ENCODE data around the gene ABCC8. TPM values are rescaled to one million over a fixed set of nuclear protein-coding genes. Genes with fewer than 3 reads are reported as not detected.

The ABCC8 gene
- not detected in 2 replicates for total RNA-seq

GRCh38 chr11:17476317-17477083, at the start of gene ABCC8:
ABCC8 (minus strand) TSS chr11:17476845; CDS start chr11:17476776, 69 bp downstream.
- DNase-seq (ENCODE audit: low read depth, low spot score): no peak

DNA sequence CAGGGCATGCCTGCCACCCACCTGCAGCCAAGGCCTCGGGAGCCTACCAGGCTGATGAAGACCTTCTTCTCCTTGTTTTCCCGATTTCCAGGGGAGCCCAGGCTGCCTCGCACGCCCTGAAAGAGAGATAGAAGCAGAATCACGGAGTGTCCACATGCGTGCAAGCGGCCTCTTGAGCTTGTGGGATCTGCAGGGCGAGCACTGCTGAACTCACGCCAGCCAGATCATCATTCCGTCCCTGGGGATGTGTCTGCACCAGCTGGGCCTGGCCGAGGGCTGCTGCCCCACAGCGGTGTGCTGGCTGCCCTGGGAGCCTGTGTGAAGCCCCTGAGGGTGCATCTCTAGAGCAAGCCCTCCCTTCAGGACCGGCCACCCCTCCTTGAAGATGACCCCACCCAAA, 49.7 kb upstream of the ABCC8 start:
- no peak for DNase-seq (ENCODE audit: low read depth, low spot score)

GRCh38 chr11:17525570-17525969, 48.9 kb upstream of the ABCC8 start:
- no peak for DNase-seq (ENCODE audit: low read depth, low spot score)

- DNase-seq (ENCODE audit: low read depth, low spot score): no peak
Observed at GRCh38 chr11:17524221-17524620, 47.6 kb upstream of the ABCC8 start.

DNA sequence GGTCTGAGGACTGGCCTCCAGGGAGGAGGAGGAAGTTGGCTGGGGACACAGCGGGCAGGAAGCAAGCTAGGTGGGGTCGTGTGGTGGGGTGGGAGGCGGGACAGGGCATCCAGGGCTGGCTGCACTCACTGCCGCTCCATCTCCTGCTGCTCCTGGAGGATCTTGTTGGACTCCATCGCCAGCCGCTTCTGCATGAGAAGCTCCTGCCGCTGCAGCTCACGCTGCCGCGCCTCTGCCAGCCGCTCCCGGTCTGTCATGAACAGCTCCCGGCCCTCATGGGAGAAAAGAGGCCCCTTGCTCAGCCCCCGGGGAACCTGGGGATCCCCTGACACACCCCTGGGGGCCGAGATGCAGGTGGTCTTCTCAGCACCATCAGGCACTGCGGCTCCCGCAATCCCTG, 46.0 kb upstream of the ABCC8 start:
- DNase-seq (ENCODE audit: low read depth, low spot score): no peak

DNA sequence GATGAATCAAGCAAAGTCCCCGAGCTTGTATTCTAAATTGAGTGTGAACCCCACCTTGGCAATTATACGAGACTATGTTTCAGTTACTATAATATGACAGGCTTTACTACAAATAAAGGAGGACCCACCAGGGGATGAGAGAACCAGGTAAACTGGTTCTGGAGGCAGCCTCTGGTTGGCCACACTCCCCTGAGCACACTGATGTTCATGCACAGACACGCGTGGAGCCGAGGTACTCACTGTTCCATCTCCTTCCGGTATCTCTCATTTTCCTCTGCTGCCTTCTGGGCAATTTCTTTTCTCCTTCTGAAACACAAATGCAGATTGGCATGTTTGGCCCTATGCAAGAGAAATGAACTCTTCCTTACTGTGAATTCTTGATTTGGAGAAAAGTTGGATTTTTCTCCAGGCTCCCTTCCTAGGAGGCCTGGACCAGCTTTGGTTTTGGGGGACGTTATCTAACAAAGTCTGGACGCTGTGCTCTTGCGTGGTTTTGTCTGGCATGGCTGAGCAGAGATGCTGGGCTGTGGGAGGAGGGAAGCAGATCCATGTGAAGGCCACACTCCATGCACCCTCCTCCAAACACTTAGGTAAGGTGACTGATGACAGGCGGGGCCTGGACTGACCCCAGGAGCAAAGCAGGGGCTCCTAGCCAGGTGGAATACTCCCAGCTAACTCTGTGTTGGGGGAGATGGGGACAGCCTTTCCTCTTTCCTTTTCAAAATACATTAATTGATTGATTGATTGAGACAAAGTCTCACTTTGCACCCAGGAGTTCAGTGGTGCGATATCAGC, 44.7 kb upstream of the ABCC8 start:
- no peak for DNase-seq (ENCODE audit: low read depth, low spot score)

DNA sequence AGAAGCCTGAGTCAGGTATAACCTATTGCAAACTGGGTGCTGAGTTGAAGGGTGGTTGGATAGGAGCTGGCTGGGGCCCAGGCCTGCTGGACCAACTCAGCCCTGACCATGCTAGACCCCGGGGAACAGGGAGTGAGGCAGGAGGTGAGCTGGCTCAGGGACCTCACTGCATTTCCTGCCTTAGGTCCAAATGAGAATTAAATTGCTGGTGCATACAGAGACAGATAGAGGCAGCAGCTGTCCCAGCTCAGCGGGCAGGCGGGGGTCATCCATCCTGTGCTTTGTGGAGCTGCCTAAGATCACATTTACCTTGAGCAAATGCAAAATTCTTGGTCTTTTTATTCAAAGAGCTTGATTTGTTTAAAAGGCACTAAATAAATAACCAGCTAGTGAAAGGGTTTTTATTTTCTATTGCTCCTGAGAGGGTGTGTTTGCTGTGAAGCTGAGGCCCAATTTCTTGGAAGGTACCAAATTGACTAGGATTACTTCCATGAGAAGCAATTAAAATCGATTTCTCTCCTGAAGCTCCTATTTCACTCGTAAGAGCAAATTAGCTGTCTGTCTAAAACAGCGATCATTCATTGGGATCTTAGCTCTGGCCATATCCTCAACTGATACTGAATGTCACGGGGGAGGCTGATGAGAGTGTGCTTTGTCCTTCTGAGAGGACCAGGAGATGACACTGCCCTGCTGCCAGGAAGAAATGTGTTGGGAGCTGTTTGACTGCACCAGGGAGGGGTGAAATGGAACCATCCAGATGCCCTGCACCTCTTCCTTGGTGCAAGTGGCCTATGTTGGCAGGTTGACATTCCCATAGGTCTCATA, 42.6 kb upstream of the ABCC8 start:
- DNase-seq (ENCODE audit: low read depth, low spot score): no peak

- DNase-seq (ENCODE audit: low read depth, low spot score): no peak
Observed at GRCh38 chr11:17518366-17518765, 41.7 kb upstream of the ABCC8 start.

- no peak for DNase-seq (ENCODE audit: low read depth, low spot score)
Observed at GRCh38 chr11:17517186-17517585, 40.5 kb upstream of the ABCC8 start.

DNA sequence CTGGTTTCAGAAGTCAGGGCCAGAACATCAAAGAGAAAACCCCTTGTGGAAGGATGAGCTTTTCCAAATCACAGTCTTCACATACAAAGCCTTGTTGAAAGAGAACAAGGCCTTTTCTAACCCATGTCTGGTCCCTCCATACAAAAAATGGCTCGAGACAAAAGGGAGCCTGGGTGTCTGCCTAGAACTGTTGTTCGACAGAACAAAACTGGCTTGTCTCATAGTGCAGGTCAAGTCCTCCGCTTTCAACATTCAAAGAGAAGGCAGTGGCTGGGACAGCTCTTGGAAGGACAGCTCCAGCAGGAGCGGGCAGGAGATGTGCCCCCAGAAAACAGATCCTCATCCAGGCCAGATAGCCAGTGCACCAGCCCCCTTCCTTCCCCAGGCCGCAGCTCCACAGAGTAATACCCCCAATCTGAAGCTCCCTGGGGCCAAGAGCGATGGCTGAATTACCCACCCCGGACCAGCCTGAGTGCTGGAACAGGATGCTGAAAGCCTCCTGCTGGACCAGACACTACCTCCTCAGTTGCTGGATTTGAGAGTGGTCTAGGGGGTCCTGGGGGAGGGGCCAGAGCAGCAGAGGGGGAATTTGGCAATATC, 40.0 kb upstream of the ABCC8 start:
- no peak for DNase-seq (ENCODE audit: low read depth, low spot score)

GRCh38 chr11:17515443-17516176, 39.0 kb upstream of the ABCC8 start:
- DNase-seq (ENCODE audit: low read depth, low spot score): no peak

- no peak for DNase-seq (ENCODE audit: low read depth, low spot score)
Observed at GRCh38 chr11:17514476-17514875, 37.8 kb upstream of the ABCC8 start.

GRCh38 chr11:17513853-17514252, 37.2 kb upstream of the ABCC8 start:
- DNase-seq (ENCODE audit: low read depth, low spot score): no peak

- DNase-seq (ENCODE audit: low read depth, low spot score): no peak
Observed at GRCh38 chr11:17512101-17512500, 35.5 kb upstream of the ABCC8 start.

DNA sequence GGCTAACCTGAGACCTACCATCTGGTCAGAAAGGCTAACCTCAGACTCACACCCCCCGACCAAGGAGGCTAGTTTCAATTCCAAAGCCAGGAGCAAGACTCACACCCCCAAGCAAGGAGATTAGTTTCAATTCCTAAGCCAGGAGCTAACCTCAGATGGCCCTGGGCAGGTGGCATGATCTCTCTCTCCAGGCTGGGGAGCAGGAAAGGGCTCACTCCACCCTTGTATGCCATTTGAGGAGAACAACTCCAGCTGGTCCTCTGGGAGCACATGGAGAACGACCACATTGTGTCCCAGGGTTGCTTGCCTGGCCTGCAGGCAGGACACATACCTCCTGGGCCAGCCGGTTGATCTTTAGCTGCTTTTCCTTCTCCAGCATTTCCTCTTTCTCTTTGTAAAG, 34.9 kb upstream of the ABCC8 start:
- no peak for DNase-seq (ENCODE audit: low read depth, low spot score)

DNA sequence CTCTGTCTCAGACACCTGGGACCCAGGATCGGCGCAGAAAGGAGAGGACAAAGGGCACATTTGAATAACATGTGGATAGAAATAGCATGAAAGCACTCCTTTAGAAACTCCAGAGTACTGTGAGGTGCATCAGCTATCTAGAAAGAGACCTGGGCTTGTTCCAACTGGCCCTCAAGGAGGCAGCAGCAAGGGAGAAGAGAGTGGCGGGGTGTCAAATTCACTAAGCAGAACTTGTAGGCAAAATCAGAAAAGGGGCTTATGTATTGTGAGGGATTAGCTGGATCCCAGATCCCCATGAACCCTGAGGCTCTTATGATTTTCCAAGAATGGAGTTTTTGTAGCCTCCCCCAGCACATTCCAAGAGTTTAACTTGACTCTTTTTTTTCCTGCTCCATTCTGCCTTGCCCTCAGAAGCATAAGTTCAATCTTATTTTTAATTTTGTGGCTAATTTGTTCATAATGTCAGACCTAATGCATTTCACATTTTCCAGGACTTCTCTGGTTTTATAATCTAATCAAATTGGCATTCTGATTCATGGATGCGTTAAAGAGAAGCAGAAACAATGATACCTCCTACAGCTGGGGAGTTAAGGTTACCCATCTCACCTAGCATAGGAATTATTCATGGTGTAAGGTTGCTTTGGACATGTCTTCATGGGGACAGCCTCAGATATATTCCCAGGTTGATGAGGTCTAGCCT, 34.0 kb upstream of the ABCC8 start:
- no peak for DNase-seq (ENCODE audit: low read depth, low spot score)

- no peak for DNase-seq (ENCODE audit: low read depth, low spot score)
Observed at GRCh38 chr11:17508791-17509190, 32.1 kb upstream of the ABCC8 start.

DNA sequence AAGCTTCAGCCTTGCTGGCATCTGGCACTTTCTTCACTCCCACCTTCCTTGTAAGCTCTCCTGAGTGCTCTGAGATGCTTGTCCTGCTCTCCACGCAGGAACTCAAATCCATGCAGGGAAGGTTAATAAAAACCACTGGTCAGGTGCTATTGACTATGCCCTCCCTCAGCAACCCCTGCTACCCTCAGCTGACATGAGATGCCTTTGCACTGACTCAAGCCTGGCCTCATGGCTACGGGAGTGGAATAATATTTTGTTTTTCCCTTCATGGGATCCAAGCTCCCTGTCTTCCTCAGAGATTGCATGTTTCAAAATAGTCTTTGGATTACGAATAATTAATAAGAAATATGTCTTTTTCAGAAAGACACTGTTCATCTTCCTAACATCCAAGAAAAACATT, 31.7 kb upstream of the ABCC8 start:
- no peak for DNase-seq (ENCODE audit: low read depth, low spot score)

- no peak for DNase-seq (ENCODE audit: low read depth, low spot score)
Observed at GRCh38 chr11:17507773-17508172, 31.1 kb upstream of the ABCC8 start.

- DNase-seq (ENCODE audit: low read depth, low spot score): no peak
Observed at GRCh38 chr11:17506942-17507341, 30.3 kb upstream of the ABCC8 start.

All from pulmonary artery endothelial cell (primary cell).